B cell (primary cell): ENCODE data around the gene CDK19. TPM values are rescaled to one million over a fixed set of nuclear protein-coding genes. Genes with fewer than 3 reads are reported as not detected.

Source experiments
- ATAC-seq: fragments of 200-7000 bp; cut with Tn5 transposase; one replicate; pipeline ENCODE4 v1.10.0; 2021; ENCODE audit warnings: low read depth, mild to moderate bottlenecking, moderate number of reproducible peaks, moderate library complexity
- CTCF ChIA-PET: fragments of 350-600 bp; sonication (Branson Sonifier 250); formaldehyde crosslinking; loops from one replicate; lab custom pipeline; 2021; ENCODE audit warnings: antibody characterized with exemption, inconsistent platforms; lab: Charles Lee
- POLR2A ChIA-PET: fragments of 350-600 bp; sonication (Branson Sonifier 250); formaldehyde crosslinking; loops from one replicate; lab custom pipeline; 2021; ENCODE audit warnings: antibody characterized with exemption; lab: Charles Lee
- DNase-seq: peaks from one replicate; pipeline ENCODE4 v3.0.0; 2013
- H2AFZ ChIP-seq: 2 replicates; pipeline ENCODE4 v1.6.1; 2012; ENCODE audit warnings: mild to moderate bottlenecking, low read depth, low read length; ENCODE audit not compliant: insufficient read depth, poor library complexity, severe bottlenecking
- H3K27ac ChIP-seq, 2 donors: 1 replicate in 1 of 2; 2 replicates in 1 of 2; pipeline ENCODE4 v1.5.1; 2012 to 2013; ENCODE audit warnings: low read length in 2 of 2, mild to moderate bottlenecking in 2 of 2, moderate library complexity in 1 of 2
- H3K27me3 ChIP-seq, 4 experiments: fragments of 200-600 bp in 1 of 4; sonication (generic) in 1 of 4; replicated peaks in 1 of 4; 1 replicate in 2 of 4; 2 replicates in 2 of 4; pipeline versions ENCODE4 v1.6.1 to v1.7.0; 2013 to 2016; ENCODE audit warnings: low read length in 3 of 4, mild to moderate bottlenecking in 2 of 4, mixed read lengths in 1 of 4, moderate library complexity in 1 of 4; ENCODE audit not compliant: insufficient read depth in 4 of 4, control insufficient read depth in 3 of 4; ENCODE audit errors: control extremely low read depth in 1 of 4
- H3K36me3 ChIP-seq, 2 experiments: replicated peaks in 1 of 2; 1 replicate in 1 of 2; 2 replicates in 1 of 2; pipeline versions ENCODE4 v1.6.1 to v1.7.1; 2013; ENCODE audit warnings: low read length in 1 of 2; ENCODE audit not compliant: insufficient read depth in 2 of 2, control insufficient read depth in 1 of 2; ENCODE audit errors: control extremely low read depth in 1 of 2, extremely low read depth in 1 of 2
- H3K4me1 ChIP-seq, 2 donors: fragments of 200-600 bp in 1 of 2; sonication (generic) in 1 of 2; 1 replicate in 1 of 2; 2 replicates in 1 of 2; pipeline versions ENCODE4 v1.5.1 to v1.6.1; 2013 to 2017; ENCODE audit warnings: low read length in 2 of 2; ENCODE audit not compliant: control insufficient read depth in 2 of 2, insufficient read depth in 2 of 2
- H3K4me2 ChIP-seq: replicated peaks from 2 replicates; pipeline ENCODE3; 2012; ENCODE audit warnings: mild to moderate bottlenecking, low read depth, low read length; ENCODE audit not compliant: poor library complexity, severe bottlenecking
- H3K4me3 ChIP-seq, 5 experiments: fragments of 200-600 bp in 1 of 5; sonication (generic) in 1 of 5; 1 replicate in 3 of 5; 2 replicates in 2 of 5; pipeline versions ENCODE4 v1.5.1 to v1.7.0; 2011 to 2016; ENCODE audit warnings: low read length in 4 of 5, mild to moderate bottlenecking in 4 of 5, low read depth in 2 of 5, control low read depth in 1 of 5, moderate library complexity in 1 of 5; ENCODE audit not compliant: insufficient read depth in 1 of 5; ENCODE audit errors: control extremely low read depth in 1 of 5, extremely low read depth in 1 of 5
- H3K79me2 ChIP-seq: fragments of 200-600 bp; sonication (generic); one replicate; pipeline ENCODE4 v1.6.0; 2016; ENCODE audit warnings: low read length; ENCODE audit not compliant: control insufficient read depth, insufficient read depth
- H3K9ac ChIP-seq: fragments of 200-600 bp; sonication (generic); 2 replicates; pipeline ENCODE4 v1.6.1; 2017; ENCODE audit warnings: mild to moderate bottlenecking, low read length, moderate library complexity
- H3K9me3 ChIP-seq, 3 donors: one replicate each; pipeline versions ENCODE4 v1.6.1 to v1.7.1; 2013; ENCODE audit warnings: low read length in 2 of 3; ENCODE audit not compliant: control insufficient read depth in 2 of 3, insufficient read depth in 1 of 3; ENCODE audit errors: control extremely low read depth in 1 of 3
- H4K20me1 ChIP-seq: 2 replicates; pipeline ENCODE4 v1.6.0; 2012; ENCODE audit warnings: mild to moderate bottlenecking, low read length; ENCODE audit not compliant: insufficient read depth, control insufficient read depth, poor library complexity, severe bottlenecking
- H3K27ac Mint-ChIP-seq: one replicate; pipeline ENCODE4 v1.8.0; 2021; ENCODE audit warnings: mixed read lengths
- H3K27me3 Mint-ChIP-seq: one replicate; pipeline ENCODE4 v1.8.0; 2021; ENCODE audit warnings: mixed read lengths
- H3K4me1 Mint-ChIP-seq: one replicate; pipeline ENCODE4 v1.8.0; 2021; ENCODE audit warnings: mixed read lengths
- H3K4me3 Mint-ChIP-seq: one replicate; pipeline ENCODE4 v1.8.0; 2021; ENCODE audit warnings: mixed read lengths
- H3K9me3 Mint-ChIP-seq: one replicate; pipeline ENCODE4 v1.8.0; 2022; ENCODE audit warnings: mixed read lengths; ENCODE audit not compliant: insufficient read depth
- EZH2 ChIP-seq: IDR thresholded peaks from 2 replicates; pipeline ENCODE4 v1.6.1; 2012; ENCODE audit warnings: borderline replicate concordance, low read depth, mild to moderate bottlenecking, moderate library complexity, low read length; ENCODE audit not compliant: insufficient read depth, poor library complexity, severe bottlenecking
- WGBS: methylation state at CpG from one replicate; pipeline ENCODE4 v1.1.5; 2013; ENCODE audit warnings: missing lambda C conversion rate; ENCODE audit not compliant: insufficient coverage; 5-methylcytosine and 5-hydroxymethylcytosine counted together
- intact Hi-C: fragments of 100-400 bp; cut with micrococcal nuclease; formaldehyde crosslinking; loops from one replicate; pipeline ENCODE4 v1.10.0; 2022
- polyA plus RNA-seq: library from polyadenylated mRNA; depleted of rRNA; stranded (reverse); fragments of >200 nt; gene quantifications from 2 replicates; pipeline ENCODE4 v1.2.3, GENCODE V29; 2012
- total RNA-seq, 2 donors: library from RNA; stranded (reverse); fragments of 120-200 nt in 1 of 2; gene quantifications; 1 replicate in 1 of 2; 2 replicates in 1 of 2; pipeline versions ENCODE4 v1.2.3 to v1.2.4, GENCODE V29; 2013 to 2022
- TF ChIP-seq, protein P1 (sequence below): fragments of 200-600 bp; IDR thresholded peaks from one replicate; pipeline ENCODE4 v1.8.0; 2022; ENCODE audit warnings: antibody characterized with exemption, mild to moderate bottlenecking

The CDK19 gene
- total and polyA plus RNA-seq, 2 donors (not counting 1 experiment from before 2014, with no cell fraction given): 8.7 to 44.8 TPM

GRCh38 chr6:110613356-110613755, 201.9 kb downstream of the CDK19 start:
- CTCF ChIA-PET: interaction anchor here (0.6 kb wide), 1 partner anchor 841 kb away, joined by 4 read pairs; no protein-coding TSS in a partner anchor
- no peaks in the 10 kb centered on the region for H3K9me3 ChIP-seq
- H2AFZ ChIP-seq: no peak overlapping the region
- H3K4me2 ChIP-seq: no peak overlapping the region
- H3K4me3 ChIP-seq: no peak overlapping the region
- H3K36me3 ChIP-seq: peaks cover 1 to 24% of the 10 kb centered on the region in 2 experiments
- H3K27ac ChIP-seq: no peak overlapping the region
- no peak overlapping the region for H3K27ac Mint-ChIP-seq
- H3K4me1 Mint-ChIP-seq: peaks cover 5% of the 10 kb centered on the region
- H3K4me1 ChIP-seq: peaks cover 2 to 4% of the 10 kb centered on the region in 2 donors
- H3K27me3 Mint-ChIP-seq: no peaks in the 10 kb centered on the region
- H3K4me3 Mint-ChIP-seq: no peak overlapping the region
- DNase-seq (no peak), ATAC-seq (no peak)
- H3K9me3 Mint-ChIP-seq: no peaks in the 10 kb centered on the region
- POLR2A ChIA-PET: no interaction called here
- no peak overlapping the region for H3K9ac ChIP-seq
- intact Hi-C loops: no loop called here
- no peaks in the 10 kb centered on the region for H3K79me2 ChIP-seq
- WGBS: 93% methylated on average over 5 of the region's 6 CpGs
- TF ChIP-seq, protein P1, sequence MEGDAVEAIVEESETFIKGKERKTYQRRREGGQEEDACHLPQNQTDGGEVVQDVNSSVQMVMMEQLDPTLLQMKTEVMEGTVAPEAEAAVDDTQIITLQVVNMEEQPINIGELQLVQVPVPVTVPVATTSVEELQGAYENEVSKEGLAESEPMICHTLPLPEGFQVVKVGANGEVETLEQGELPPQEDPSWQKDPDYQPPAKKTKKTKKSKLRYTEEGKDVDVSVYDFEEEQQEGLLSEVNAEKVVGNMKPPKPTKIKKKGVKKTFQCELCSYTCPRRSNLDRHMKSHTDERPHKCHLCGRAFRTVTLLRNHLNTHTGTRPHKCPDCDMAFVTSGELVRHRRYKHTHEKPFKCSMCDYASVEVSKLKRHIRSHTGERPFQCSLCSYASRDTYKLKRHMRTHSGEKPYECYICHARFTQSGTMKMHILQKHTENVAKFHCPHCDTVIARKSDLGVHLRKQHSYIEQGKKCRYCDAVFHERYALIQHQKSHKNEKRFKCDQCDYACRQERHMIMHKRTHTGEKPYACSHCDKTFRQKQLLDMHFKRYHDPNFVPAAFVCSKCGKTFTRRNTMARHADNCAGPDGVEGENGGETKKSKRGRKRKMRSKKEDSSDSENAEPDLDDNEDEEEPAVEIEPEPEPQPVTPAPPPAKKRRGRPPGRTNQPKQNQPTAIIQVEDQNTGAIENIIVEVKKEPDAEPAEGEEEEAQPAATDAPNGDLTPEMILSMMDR: no peak
- no peak for TF ChIP-seq EZH2
- H3K27me3 ChIP-seq: no peaks in the 10 kb centered on the region
- no peaks in the 10 kb centered on the region for H4K20me1 ChIP-seq

DNA sequence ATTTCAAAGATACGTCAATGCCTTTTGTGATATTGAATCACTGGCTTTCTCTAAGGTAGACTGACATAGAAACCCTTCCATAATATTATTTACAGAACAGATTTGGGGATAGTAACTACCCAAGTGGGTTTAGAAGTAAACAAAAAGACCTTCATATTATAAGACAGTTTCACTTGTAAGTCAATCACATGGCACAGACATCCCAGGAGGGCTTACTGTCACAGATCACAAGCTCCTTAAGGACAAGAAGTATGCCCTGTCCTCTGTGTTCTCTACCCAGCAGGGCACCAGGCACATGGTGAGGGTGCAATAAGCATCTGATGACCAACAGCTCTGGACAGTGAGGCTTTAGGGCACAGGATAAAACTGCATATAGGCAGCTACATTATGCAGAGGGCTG, 203.0 kb downstream of the CDK19 start:
- no peaks in the 10 kb centered on the region for H4K20me1 ChIP-seq
- H3K9me3 ChIP-seq: no peaks in the 10 kb centered on the region
- ATAC-seq: no peak
- DNase-seq: no peak
- CTCF ChIA-PET: no interaction called here
- WGBS: no CpG with 5 or more reads among the region's 1 CpG
- no peaks in the 10 kb centered on the region for H3K79me2 ChIP-seq
- intact Hi-C loops: no loop called here
- POLR2A ChIA-PET: no interaction called here
- peaks cover 5% of the 10 kb centered on the region for H3K4me1 Mint-ChIP-seq
- no peaks in the 10 kb centered on the region for H3K27me3 Mint-ChIP-seq
- H3K4me1 ChIP-seq: peaks cover 2 to 3% of the 10 kb centered on the region in 2 donors
- no peak overlapping the region for H3K9ac ChIP-seq
- H3K4me2 ChIP-seq: no peak overlapping the region
- H3K36me3 ChIP-seq: peaks cover 1 to 24% of the 10 kb centered on the region in 2 experiments
- no peak overlapping the region for H3K27ac ChIP-seq
- no peaks in the 10 kb centered on the region for H3K9me3 Mint-ChIP-seq
- no peak for TF ChIP-seq EZH2
- TF ChIP-seq, protein P1: no peak
- no peak overlapping the region for H3K4me3 Mint-ChIP-seq
- no peak overlapping the region for H3K27ac Mint-ChIP-seq
- no peaks in the 10 kb centered on the region for H3K27me3 ChIP-seq
- no peak overlapping the region for H3K4me3 ChIP-seq
- no peak overlapping the region for H2AFZ ChIP-seq
